Germinal center (tissue), 1 donor: ENCODE data around the gene MICA.
"Not testable (repeated sequence)": the region's sequence is repeated elsewhere in the genome, so short reads cannot be mapped to it uniquely, and the experiment has no call there.

ENCODE experiments used
- DNase-seq: peaks from one replicate; pipeline ENCODE4 v3.0.0; 2012; ENCODE audit warnings: mixed read lengths, low spot score

Gene MICA

GRCh38 chr6:31383149-31383548 lies 20.2 kb upstream of the MICA start:
- DNase-seq: no peak

GRCh38 chr6:31385041-31385440 lies 18.4 kb upstream of the MICA start:
- DNase-seq: no peak

- DNase-seq: no peak
Observed at GRCh38 chr6:31386099-31386498, 17.3 kb upstream of the MICA start.

- DNase-seq: no peak
Observed at GRCh38 chr6:31386977-31387376, 16.4 kb upstream of the MICA start.

- not testable (repeated sequence) for DNase-seq
Observed at GRCh38 chr6:31388916-31389801, 14.2 kb upstream of the MICA start.

- not testable (repeated sequence) for DNase-seq
Observed at GRCh38 chr6:31389802-31390132, 13.6 kb upstream of the MICA start.

- DNase-seq: no peak
Observed at GRCh38 chr6:31393932-31394331, 9.5 kb upstream of the MICA start.

GRCh38 chr6:31394381-31394780 lies 9.0 kb upstream of the MICA start:
- DNase-seq: no peak

- no peak for DNase-seq
Observed at GRCh38 chr6:31395832-31396231, 7.6 kb upstream of the MICA start.

- DNase-seq: peak; percentile 74
Observed at GRCh38 chr6:31396422-31397152, 6.8 kb upstream of the MICA start.

- not testable (repeated sequence) for DNase-seq
Observed at GRCh38 chr6:31397153-31397499, 6.3 kb upstream of the MICA start.

- no peak for DNase-seq
Observed at GRCh38 chr6:31397901-31398525, 5.4 kb upstream of the MICA start.

GRCh38 chr6:31399589-31400466 lies 3.6 kb upstream of the MICA start:
- peak; percentile 66 for DNase-seq

GRCh38 chr6:31400467-31401289 lies 2.7 kb upstream of the MICA start:
- DNase-seq: peak; percentile 71

GRCh38 chr6:31401403-31401802 lies 2.0 kb upstream of the MICA start:
- no peak for DNase-seq

GRCh38 chr6:31402324-31403282 lies 792 bp upstream of the MICA start:
- peak; percentile 42 for DNase-seq

- not testable (repeated sequence) for DNase-seq
Observed at GRCh38 chr6:31404061-31404364, 618 bp downstream of the MICA start.

GRCh38 chr6:31405996-31406395 lies 2.6 kb downstream of the MICA start:
- no peak for DNase-seq

GRCh38 chr6:31407699-31408098 lies 4.3 kb downstream of the MICA start:
- no peak for DNase-seq

GRCh38 chr6:31412506-31412905 lies 9.1 kb downstream of the MICA start:
- no peak for DNase-seq
